Measurements from ENCODE around the gene ATP11A. TPM values are rescaled to one million over a fixed set of nuclear protein-coding genes. Genes with fewer than 3 reads are reported as not detected.

The ATP11A gene
- total RNA-seq, 1 experiment from 2014 or later, result 9.4 TPM

DNA sequence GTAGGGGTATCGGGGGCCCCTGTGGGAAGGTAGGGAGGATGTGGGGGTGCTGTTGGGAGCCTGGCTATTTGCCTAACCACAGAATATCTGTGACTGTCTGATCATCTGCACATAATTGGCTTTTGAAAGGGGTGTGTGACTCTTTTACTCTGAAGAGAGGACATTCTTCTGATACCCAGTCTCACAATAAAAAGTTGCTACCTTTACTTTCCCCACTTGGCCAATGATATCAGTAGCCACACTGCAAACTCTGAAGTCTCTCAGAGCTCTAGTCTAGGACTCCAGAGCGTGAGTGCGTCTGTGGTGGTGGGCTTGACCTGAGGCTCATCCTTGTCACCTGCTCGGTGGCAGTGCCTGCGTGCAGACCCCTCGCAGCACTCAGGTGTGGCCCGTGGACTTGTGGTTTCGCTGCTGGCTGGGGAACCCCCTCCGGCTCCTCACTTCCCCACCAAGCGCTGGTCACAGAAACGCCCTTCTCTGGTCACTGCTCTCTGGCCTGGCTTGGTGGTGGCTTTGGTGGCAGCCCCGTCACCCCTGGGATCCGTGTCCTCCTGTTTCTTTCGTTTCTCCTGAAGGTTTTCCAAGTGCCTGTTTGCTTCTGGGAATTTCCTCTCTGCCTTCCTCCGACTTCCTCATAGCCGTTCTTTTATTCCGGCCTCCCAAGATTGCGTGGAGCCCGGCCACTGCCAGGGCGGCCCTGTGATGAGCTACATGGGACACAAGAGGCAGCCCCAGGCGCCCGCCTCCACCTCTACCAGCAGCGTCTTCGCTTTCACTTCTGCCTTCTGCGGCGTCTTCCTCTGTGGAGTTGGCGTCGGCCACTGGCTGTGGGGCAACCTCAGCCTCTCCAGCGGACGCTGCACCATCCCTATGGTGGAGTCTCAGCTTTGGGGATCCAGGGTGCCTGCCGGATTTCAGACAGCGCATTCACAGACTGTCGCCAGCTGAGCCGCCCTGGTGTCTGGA is 78.0 kb downstream of the ATP11A start:
- POLR2A ChIA-PET (ENCODE audit: low non-redundant PET), result no interaction called here
- no peak for TF ChIP-seq EZH2 (IDR thresholded peaks at IDR 0.05; ENCODE audit: borderline replicate concordance, low read depth, low read length, poor library complexity, severe bottlenecking)
- no peak for TF ChIP-seq CTCF (conservative IDR thresholded peaks at IDR 0.05; ENCODE audit: low read depth, low read length)
- Histone ChIP-seq H3K36me3 (ENCODE audit: insufficient read depth, low read length, poor library complexity, severe bottlenecking) (no peaks in the 10 kb centered on the region), H3K27ac (ENCODE audit: low read depth, low read length, poor library complexity, severe bottlenecking) (no peak overlapping the region), H3K9me3 (ENCODE audit: low read depth, low read length, poor library complexity, severe bottlenecking) (no peaks in the 10 kb centered on the region), H3K4me3 (ENCODE audit: low read depth, low read length, poor library complexity, severe bottlenecking) (no peak overlapping the region), H3K4me1 (ENCODE audit: insufficient read depth, low read length, poor library complexity, severe bottlenecking) (no peaks in the 10 kb centered on the region), H3K27me3 (replicated peaks; ENCODE audit: insufficient read depth, low read depth, low read length, poor library complexity) (no peaks in the 10 kb centered on the region)
- intact Hi-C loops (cut with micrococcal nuclease; ENCODE audit: unreplicated experiment), result no loop called here
- CTCF ChIA-PET, result no interaction called here
- no peak for DNase-seq (ENCODE audit: low spot score)
- no TSS peak for BruUV-seq (replicated peaks)

DNA sequence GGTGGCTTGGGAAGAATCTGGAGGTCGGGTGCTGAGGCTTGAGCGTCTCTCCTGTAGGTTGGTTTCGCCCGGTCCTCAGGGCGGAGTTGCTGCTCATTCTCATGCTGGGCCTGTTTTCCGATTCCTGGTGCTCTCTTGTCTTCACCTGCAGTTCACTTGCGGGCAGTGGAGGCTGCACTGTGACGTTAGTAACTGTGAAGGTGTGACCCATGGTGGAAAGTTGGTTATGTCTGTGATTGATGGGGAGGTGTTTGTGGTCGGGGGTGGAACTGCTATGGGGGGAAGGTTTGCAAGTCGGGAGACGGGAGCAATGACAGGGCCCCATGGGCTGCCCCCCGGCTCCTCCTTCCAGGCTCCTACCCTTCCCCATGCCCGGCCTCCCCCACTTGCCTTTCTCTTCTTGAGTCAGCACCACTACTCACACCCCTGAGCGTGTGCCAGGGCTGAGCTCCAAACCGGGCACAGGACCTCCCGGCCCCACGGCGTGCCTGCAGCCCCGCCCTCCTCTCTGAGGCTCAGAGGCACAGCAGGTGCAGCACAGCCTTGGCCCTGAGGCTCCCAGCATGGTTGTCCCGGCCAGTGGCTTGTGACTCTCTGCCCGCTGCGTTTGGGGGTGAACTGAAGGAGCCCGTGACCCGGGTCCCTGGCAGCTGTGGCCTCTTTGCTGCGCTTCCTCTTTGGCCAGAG is 79.1 kb downstream of the ATP11A start:
- no peak overlapping the region for H3K27ac ChIP-seq (ENCODE audit: low read depth, low read length, poor library complexity, severe bottlenecking)
- no peak for TF ChIP-seq EZH2 (IDR thresholded peaks at IDR 0.05; ENCODE audit: borderline replicate concordance, low read depth, low read length, poor library complexity, severe bottlenecking)
- TF ChIP-seq CTCF (conservative IDR thresholded peaks at IDR 0.05; ENCODE audit: low read depth, low read length), result no peak
- intact Hi-C loops (cut with micrococcal nuclease; ENCODE audit: unreplicated experiment), result no loop called here
- no peaks in the 10 kb centered on the region for H3K36me3 ChIP-seq (ENCODE audit: insufficient read depth, low read length, poor library complexity, severe bottlenecking)
- DNase-seq (ENCODE audit: low spot score), result no peak
- CTCF ChIA-PET, result no interaction called here
- BruUV-seq (replicated peaks), result no TSS peak
- no peaks in the 10 kb centered on the region for H3K9me3 ChIP-seq (ENCODE audit: low read depth, low read length, poor library complexity, severe bottlenecking)
- no peaks in the 10 kb centered on the region for H3K27me3 ChIP-seq (replicated peaks; ENCODE audit: insufficient read depth, low read depth, low read length, poor library complexity)
- H3K4me1 ChIP-seq (ENCODE audit: insufficient read depth, low read length, poor library complexity, severe bottlenecking), result no peaks in the 10 kb centered on the region
- no peak overlapping the region for H3K4me3 ChIP-seq (ENCODE audit: low read depth, low read length, poor library complexity, severe bottlenecking)
- POLR2A ChIA-PET (ENCODE audit: low non-redundant PET), result no interaction called here

DNA sequence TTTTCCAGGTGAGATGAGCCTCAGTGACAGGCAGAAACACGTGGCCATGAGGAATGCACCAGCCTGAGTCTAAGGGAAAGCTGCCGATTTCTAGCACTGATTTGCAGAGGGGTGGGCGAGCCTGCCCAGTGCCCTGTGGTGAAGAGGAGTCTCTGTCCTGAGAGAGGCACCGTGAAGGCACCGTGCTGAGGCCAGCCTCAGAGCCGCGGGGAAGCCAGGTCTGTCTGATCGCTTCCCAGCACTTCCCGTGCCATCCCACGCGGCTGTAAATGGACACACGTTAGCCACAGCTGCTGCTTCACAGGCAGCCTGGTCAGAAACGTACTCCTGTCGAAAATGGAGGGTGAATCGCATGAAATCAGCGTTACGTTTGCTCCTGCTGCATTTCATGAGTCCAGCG is 79.8 kb downstream of the ATP11A start:
- Histone ChIP-seq H3K9me3 (ENCODE audit: low read depth, low read length, poor library complexity, severe bottlenecking) (no peaks in the 10 kb centered on the region), H3K4me3 (ENCODE audit: low read depth, low read length, poor library complexity, severe bottlenecking) (no peak overlapping the region), H3K27me3 (replicated peaks; ENCODE audit: insufficient read depth, low read depth, low read length, poor library complexity) (no peaks in the 10 kb centered on the region), H3K36me3 (ENCODE audit: insufficient read depth, low read length, poor library complexity, severe bottlenecking) (no peaks in the 10 kb centered on the region), H3K4me1 (ENCODE audit: insufficient read depth, low read length, poor library complexity, severe bottlenecking) (no peaks in the 10 kb centered on the region), H3K27ac (ENCODE audit: low read depth, low read length, poor library complexity, severe bottlenecking) (no peak overlapping the region)
- CTCF ChIA-PET, result no interaction called here
- intact Hi-C loops (cut with micrococcal nuclease; ENCODE audit: unreplicated experiment), result no loop called here
- BruUV-seq (replicated peaks), result no TSS peak
- TF ChIP-seq EZH2 (IDR thresholded peaks at IDR 0.05; ENCODE audit: borderline replicate concordance, low read depth, low read length, poor library complexity, severe bottlenecking), result no peak
- no peak for TF ChIP-seq CTCF (conservative IDR thresholded peaks at IDR 0.05; ENCODE audit: low read depth, low read length)
- POLR2A ChIA-PET (ENCODE audit: low non-redundant PET), result no interaction called here
- DNase-seq (ENCODE audit: low spot score), result no peak
